ENCODE results near the gene PIK3CA. TPM values are rescaled to one million over a fixed set of nuclear protein-coding genes. Genes with fewer than 3 reads are reported as not detected.
"Not testable (repeated sequence)": the region's sequence is repeated elsewhere in the genome, so short reads cannot be mapped to it uniquely, and the experiment has no call there.

The PIK3CA gene
- total RNA-seq, 1 donor from 2014 or later, result 20.9 TPM

- intact Hi-C loops (cut with micrococcal nuclease), result no loop called here
- no peak for DNase-seq
- no peak for ATAC-seq
Observed at GRCh38 chr3:179250803-179251476, 102.8 kb downstream of the PIK3CA start, which contains the start of gene KCNMB3. TSS of gene KCNMB3 (minus strand) at chr3:179251114. CDS start at chr3:179250990, 124 bp downstream.

- intact Hi-C loops (cut with micrococcal nuclease), result no loop called here
- ATAC-seq (no peak), DNase-seq (no peak)
Observed at GRCh38 chr3:179256813-179257212, 108.7 kb downstream of the PIK3CA start.

- ATAC-seq; DNase-seq; intact Hi-C loops (cut with micrococcal nuclease): not testable (repeated sequence)
Observed at GRCh38 chr3:179257742-179258141, 109.6 kb downstream of the PIK3CA start.

GRCh38 chr3:179258820-179259219 is 110.7 kb downstream of the PIK3CA start:
- intact Hi-C loops (cut with micrococcal nuclease), result no loop called here
- DNase-seq (no peak), ATAC-seq (no peak)

GRCh38 chr3:179259959-179260756 is 112.0 kb downstream of the PIK3CA start:
- intact Hi-C loops (cut with micrococcal nuclease); ATAC-seq; DNase-seq: not testable (repeated sequence)

- DNase-seq (peak; percentile 90), ATAC-seq (peak; percentile 100)
- intact Hi-C loops (cut with micrococcal nuclease), result no loop called here
Observed at GRCh38 chr3:179260949-179261765, 113.0 kb downstream of the PIK3CA start.

- DNase-seq, result peak; percentile 37
- intact Hi-C loops (cut with micrococcal nuclease), result no loop called here
- ATAC-seq, result no peak
Observed at GRCh38 chr3:179263134-179263533, 115.0 kb downstream of the PIK3CA start.

GRCh38 chr3:179264449-179264848 is 116.3 kb downstream of the PIK3CA start:
- intact Hi-C loops (cut with micrococcal nuclease), result no loop called here
- no peak for ATAC-seq
- no peak for DNase-seq

GRCh38 chr3:179265092-179265491 is 116.9 kb downstream of the PIK3CA start:
- DNase-seq (no peak), ATAC-seq (no peak)
- intact Hi-C loops (cut with micrococcal nuclease), result no loop called here

GRCh38 chr3:179265875-179266274 is 117.7 kb downstream of the PIK3CA start:
- ATAC-seq (no peak), DNase-seq (no peak)
- intact Hi-C loops (cut with micrococcal nuclease), result no loop called here

GRCh38 chr3:179266701-179267211 is 118.6 kb downstream of the PIK3CA start:
- ATAC-seq, result peak; percentile 50
- no peak for DNase-seq
- intact Hi-C loops (cut with micrococcal nuclease), result no loop called here

- DNase-seq, result no peak
- intact Hi-C loops (cut with micrococcal nuclease), result no loop called here
Observed at GRCh38 chr3:179268400-179269051, 120.4 kb downstream of the PIK3CA start.

GRCh38 chr3:179269152-179269707 is 121.1 kb downstream of the PIK3CA start:
- no peak for DNase-seq
- no peak for ATAC-seq
- intact Hi-C loops (cut with micrococcal nuclease), result no loop called here

More at GRCh38 chr3:179268400-179269051, 120.4 kb downstream of the PIK3CA start:
- no peak for ATAC-seq

GRCh38 chr3:179272385-179272784 is 124.2 kb downstream of the PIK3CA start:
- ATAC-seq (no peak), DNase-seq (no peak)
- intact Hi-C loops (cut with micrococcal nuclease), result no loop called here

GRCh38 chr3:179274434-179274833 is 126.3 kb downstream of the PIK3CA start:
- DNase-seq; ATAC-seq; intact Hi-C loops (cut with micrococcal nuclease): not testable (repeated sequence)

- ATAC-seq (no peak), DNase-seq (no peak)
- intact Hi-C loops (cut with micrococcal nuclease), result no loop called here
Observed at GRCh38 chr3:179276001-179276400, 127.8 kb downstream of the PIK3CA start.

GRCh38 chr3:179276743-179277142 is 128.6 kb downstream of the PIK3CA start:
- intact Hi-C loops (cut with micrococcal nuclease), result no loop called here
- ATAC-seq, result no peak
- DNase-seq, result no peak

GRCh38 chr3:179278151-179278550 is 130.0 kb downstream of the PIK3CA start:
- intact Hi-C loops (cut with micrococcal nuclease), result no loop called here
- DNase-seq (no peak), ATAC-seq (no peak)
